SK-N-SH (cell line): ENCODE results near the gene ZAR1L. TPM values are rescaled to one million over a fixed set of nuclear protein-coding genes. Genes with fewer than 3 reads are reported as not detected.

Experiments used
- CTCF ChIA-PET: fragments of 300-600, 350-600 bp; formaldehyde crosslinking; extraction: SDS; loops from one replicate; lab custom pipeline; 2021; lab: Yijun Ruan, JAX
- POLR2A ChIA-PET: fragments of 350-600 bp; sonication (Branson Sonifier 250); formaldehyde crosslinking; extraction: SDS; loops from one replicate; lab custom pipeline; 2020; ENCODE audit warnings: antibody characterized with exemption, inconsistent platforms; lab: Yijun Ruan, JAX
- DNase-seq: peaks from one replicate; pipeline ENCODE4 v3.0.0; 2012
- H2AFZ ChIP-seq: fragments of 200-600 bp; sonication (generic); 2 replicates; pipeline ENCODE4 v1.8.1; 2016; ENCODE audit warnings: antibody characterized with exemption, mild to moderate bottlenecking, low read depth
- H3F3A ChIP-seq: fragments of 200-600 bp; sonication (generic); replicated peaks from 2 replicates; pipeline ENCODE3; 2016; ENCODE audit warnings: antibody characterized with exemption, mild to moderate bottlenecking; ENCODE audit not compliant: insufficient read depth
- H3K27ac ChIP-seq, 2 experiments: fragments of 200-500 bp in 1 of 2; fragments of 200-600 bp in 1 of 2; sonication (Bioruptor generic) in 1 of 2; sonication (generic), shearing (Covaris generic) in 1 of 2; 2 replicates each; pipeline versions ENCODE4 v1.5.1 to v1.6.1; 2014 to 2016; ENCODE audit warnings: low read depth in 2 of 2, inconsistent platforms in 1 of 2, low read length in 1 of 2, mild to moderate bottlenecking in 1 of 2, mixed read lengths in 1 of 2
- H3K27me3 ChIP-seq: fragments of 200-600 bp; sonication (generic), shearing (Covaris generic); 2 replicates; pipeline ENCODE4 v1.6.1; 2016; ENCODE audit warnings: mixed run types; ENCODE audit not compliant: insufficient read depth
- H3K36me3 ChIP-seq, 2 experiments: fragments of 200-500 bp in 1 of 2; fragments of 200-600 bp in 1 of 2; sonication (Bioruptor generic) in 1 of 2; sonication (generic) in 1 of 2; replicated peaks in 1 of 2; 2 replicates each; pipeline versions ENCODE3 to v1.5.1; 2014 to 2016; ENCODE audit warnings: low read length in 1 of 2, mild to moderate bottlenecking in 1 of 2; ENCODE audit not compliant: insufficient read depth in 2 of 2, control insufficient read depth in 1 of 2
- H3K4me1 ChIP-seq, 2 experiments: fragments of 200-500 bp in 1 of 2; fragments of 200-600 bp in 1 of 2; sonication (Bioruptor generic) in 1 of 2; sonication (generic), shearing (Covaris generic) in 1 of 2; 2 replicates each; pipeline versions ENCODE4 v1.5.1 to v1.6.1; 2014 to 2016; ENCODE audit warnings: low read depth in 1 of 2, low read length in 1 of 2, mixed run types in 1 of 2; ENCODE audit not compliant: insufficient read depth in 2 of 2, control insufficient read depth in 1 of 2
- H3K4me2 ChIP-seq: fragments of 200-600 bp; sonication (generic), shearing (Covaris generic); 2 replicates; pipeline ENCODE4 v1.6.1; 2017; ENCODE audit warnings: mixed run types
- H3K4me3 ChIP-seq, 2 experiments: fragments of 200-500 bp in 1 of 2; fragments of 200-600 bp in 1 of 2; sonication (Bioruptor generic) in 1 of 2; sonication (generic), shearing (Covaris generic) in 1 of 2; 2 replicates each; pipeline versions ENCODE4 v1.5.1 to v1.8.1; 2014 to 2016; ENCODE audit warnings: low read depth in 2 of 2, inconsistent platforms in 1 of 2, low read length in 1 of 2, mild to moderate bottlenecking in 1 of 2, mixed read lengths in 1 of 2, moderate library complexity in 1 of 2
- H3K79me2 ChIP-seq: fragments of 200-600 bp; sonication (generic); 2 replicates; pipeline ENCODE4 v1.8.1; 2017; ENCODE audit warnings: mild to moderate bottlenecking; ENCODE audit not compliant: insufficient read depth
- H3K9ac ChIP-seq: fragments of 200-600 bp; sonication (generic); 2 replicates; pipeline ENCODE4 v1.6.1; 2017; ENCODE audit warnings: mixed run types
- H3K9me2 ChIP-seq: fragments of 200-600 bp; sonication (generic); 2 replicates; pipeline ENCODE4 v1.6.1; 2017; ENCODE audit warnings: mixed run types
- H3K9me3 ChIP-seq: fragments of 200-600 bp; sonication (generic); 2 replicates; pipeline ENCODE4 v1.6.1; 2017; ENCODE audit warnings: mixed run types, mild to moderate bottlenecking, moderate library complexity
- H4K20me1 ChIP-seq: fragments of 200-600 bp; sonication (generic); 2 replicates; pipeline ENCODE4 v1.6.1; 2017; ENCODE audit warnings: mild to moderate bottlenecking, mixed run types; ENCODE audit not compliant: insufficient read depth
- ELF1 ChIP-seq: IDR thresholded peaks from 2 replicates; pipeline ENCODE4 v1.4.0; 2012
- EP300 ChIP-seq, 2 experiments: IDR thresholded peaks; 2 replicates each; pipeline versions ENCODE4 v1.4.0 to v1.6.1; 2012; ENCODE audit warnings: borderline replicate concordance in 1 of 2, low read depth in 1 of 2, low read length in 1 of 2
- FOSL2 ChIP-seq: IDR thresholded peaks from 2 replicates; pipeline ENCODE4 v1.4.0; 2012; ENCODE audit warnings: low read depth, mild to moderate bottlenecking, moderate library complexity, borderline replicate concordance
- GABPA ChIP-seq: IDR thresholded peaks from 2 replicates; pipeline ENCODE4 v1.4.0; 2012; ENCODE audit warnings: low read depth, mild to moderate bottlenecking
- IRF3 ChIP-seq: fragments of 150-350 bp; IDR thresholded peaks from 2 replicates; pipeline ENCODE4 v1.6.1; 2016; ENCODE audit warnings: mild to moderate bottlenecking, low read depth, low read length
- NFIC ChIP-seq: IDR thresholded peaks from 2 replicates; pipeline ENCODE4 v1.4.0; 2012; ENCODE audit warnings: borderline replicate concordance
- POLR2AphosphoS5 ChIP-seq: IDR thresholded peaks from 2 replicates; pipeline ENCODE4 v1.6.1; 2012; ENCODE audit warnings: low read depth, low read length
- RXRA ChIP-seq: IDR thresholded peaks from 2 replicates; pipeline ENCODE4 v1.4.0; 2012; ENCODE audit warnings: low read depth, mild to moderate bottlenecking, borderline replicate concordance
- SIN3A ChIP-seq: IDR thresholded peaks from 2 replicates; pipeline ENCODE4 v1.6.1; 2012; ENCODE audit warnings: low read depth, mild to moderate bottlenecking, low read length, moderate library complexity, borderline replicate concordance
- TAF1 ChIP-seq: IDR thresholded peaks from 2 replicates; pipeline ENCODE4 v1.6.1; 2012; ENCODE audit warnings: low read depth, mild to moderate bottlenecking, low read length, moderate library complexity, borderline replicate concordance
- TCF12 ChIP-seq: IDR thresholded peaks from 2 replicates; pipeline ENCODE4 v1.4.0; 2012
- USF1 ChIP-seq: IDR thresholded peaks from 2 replicates; pipeline ENCODE4 v1.4.0; 2012; ENCODE audit warnings: low read depth, borderline replicate concordance
- ZBTB33 ChIP-seq: IDR thresholded peaks from 2 replicates; pipeline ENCODE4 v1.4.0; 2012; ENCODE audit warnings: low read depth, borderline replicate concordance
- WGBS: methylation state at CpG from one replicate; pipeline ENCODE4 v1.1.6; 2017; ENCODE audit warnings: low lambda C conversion rate; 5-methylcytosine and 5-hydroxymethylcytosine counted together
- polyA plus RNA-seq, 3 experiments: library from polyadenylated mRNA; depleted of rRNA; stranded (reverse); fragments of >200 nt; gene quantifications; 2 replicates each; pipeline ENCODE4 v1.2.3, GENCODE V29; 2012

Gene ZAR1L
- polyA plus RNA-seq, 1 of the 3 experiments (the other 2 are of a cell fraction), result 0.07 TPM

- TF ChIP-seq ELF1 (no peak), TCF12 (no peak), ZBTB33 (no peak), NFIC (no peak), RXRA (no peak), GABPA (no peak), IRF3 (no peak), EP300 (IDR thresholded peaks at IDR 0.05; ENCODE audit: borderline replicate concordance in 1 of 2, low read depth in 1 of 2, low read length in 1 of 2) (no peak), POLR2AphosphoS5 (no peak), USF1 (no peak), TAF1 (no peak), FOSL2 (no peak)
- TF ChIP-seq, all 33 proteins: peak for 0
- Histone ChIP-seq H3K4me1 (no peaks in the 10 kb centered on the region; a peak in 1 of 4 replicates), H3K27ac (no peak overlapping the region), H3K9me2 (no peaks in the 10 kb centered on the region), H3K79me2 (no peaks in the 10 kb centered on the region), H3K4me2 (no peak overlapping the region), H3K36me3 (peaks cover 0 to 4% of the 10 kb centered on the region in 2 experiments), H3K9ac (no peak overlapping the region), H3K9me3 (no peaks in the 10 kb centered on the region), H2AFZ (no peak overlapping the region), H3F3A (no peaks in the 10 kb centered on the region), H4K20me1 (no peaks in the 10 kb centered on the region), H3K4me3 (no peak overlapping the region), H3K27me3 (no peaks in the 10 kb centered on the region)
- POLR2A ChIA-PET, result no interaction called here
- WGBS, result 91% methylated on average over 3 of the region's 3 CpGs
- CTCF ChIA-PET, result interaction anchor here (1.0 to 3.3 kb wide), 4 partner anchors 9 to 344 kb away, joined by 3 to 21 read pairs (median 4); no protein-coding TSS in a partner anchor
- DNase-seq, result no peak
Observed at GRCh38 chr13:32254416-32254815, 60.7 kb downstream of the ZAR1L start.

- Histone ChIP-seq H3F3A (no peaks in the 10 kb centered on the region), H4K20me1 (no peaks in the 10 kb centered on the region), H3K79me2 (no peaks in the 10 kb centered on the region), H3K4me2 (no peak overlapping the region), H3K9me3 (no peaks in the 10 kb centered on the region), H3K36me3 (peaks cover 0 to 4% of the 10 kb centered on the region in 2 experiments), H2AFZ (no peak overlapping the region), H3K27ac (no peak overlapping the region), H3K27me3 (no peaks in the 10 kb centered on the region), H3K4me3 (no peak overlapping the region), H3K9ac (no peak overlapping the region), H3K4me1 (no peaks in the 10 kb centered on the region), H3K9me2 (no peaks in the 10 kb centered on the region)
- ChIA-PET CTCF (interaction anchor here (1.0 to 3.3 kb wide), 4 partner anchors 8 to 344 kb away, joined by 3 to 21 read pairs (median 4); no protein-coding TSS in a partner anchor), POLR2A (no interaction called here)
- DNase-seq, result no peak
- no peak for TF ChIP-seq SIN3A
- TF ChIP-seq RXRA, result no peak
- 88% methylated on average over 14 of the region's 14 CpGs for WGBS
Observed at GRCh38 chr13:32253911-32254399, 61.2 kb downstream of the ZAR1L start.

Other genes starting within 250 kb of the ZAR1L start
- 0.81 and 1.6 TPM in 2 replicates for gene BRCA2, start 145 bp upstream of the ZAR1L start, polyA plus RNA-seq (2012; rRNA removed)
- 1.2 and 1.3 TPM in 2 replicates for gene N4BP2L1, start 112.8 kb upstream of the ZAR1L start, polyA plus RNA-seq (2012; rRNA removed)
- 16.0 and 22.5 TPM in 2 replicates for gene N4BP2L2, start 223.4 kb upstream of the ZAR1L start, polyA plus RNA-seq (2012; rRNA removed)